Stimulated activated CD4-positive, alpha-beta T cell treated with anti-CD3 and anti-CD28 coated beads, Interleukin-12 subunit alpha, Interleukin-12 subunit beta, amount 100 ng/mL, for 48 hours (primary cell): ENCODE measurements around the gene NAB2.
"Not testable (repeated sequence)": the region's sequence is repeated elsewhere in the genome, so short reads cannot be mapped to it uniquely, and the experiment has no call there.

Experiments
- DNase-seq, 3 donors: peaks; one replicate each; pipeline ENCODE4 v3.0.0-alpha.2; 2020; ENCODE audit warnings: low read depth in 2 of 3, low spot score in 1 of 3

NAB2 gene

DNA sequence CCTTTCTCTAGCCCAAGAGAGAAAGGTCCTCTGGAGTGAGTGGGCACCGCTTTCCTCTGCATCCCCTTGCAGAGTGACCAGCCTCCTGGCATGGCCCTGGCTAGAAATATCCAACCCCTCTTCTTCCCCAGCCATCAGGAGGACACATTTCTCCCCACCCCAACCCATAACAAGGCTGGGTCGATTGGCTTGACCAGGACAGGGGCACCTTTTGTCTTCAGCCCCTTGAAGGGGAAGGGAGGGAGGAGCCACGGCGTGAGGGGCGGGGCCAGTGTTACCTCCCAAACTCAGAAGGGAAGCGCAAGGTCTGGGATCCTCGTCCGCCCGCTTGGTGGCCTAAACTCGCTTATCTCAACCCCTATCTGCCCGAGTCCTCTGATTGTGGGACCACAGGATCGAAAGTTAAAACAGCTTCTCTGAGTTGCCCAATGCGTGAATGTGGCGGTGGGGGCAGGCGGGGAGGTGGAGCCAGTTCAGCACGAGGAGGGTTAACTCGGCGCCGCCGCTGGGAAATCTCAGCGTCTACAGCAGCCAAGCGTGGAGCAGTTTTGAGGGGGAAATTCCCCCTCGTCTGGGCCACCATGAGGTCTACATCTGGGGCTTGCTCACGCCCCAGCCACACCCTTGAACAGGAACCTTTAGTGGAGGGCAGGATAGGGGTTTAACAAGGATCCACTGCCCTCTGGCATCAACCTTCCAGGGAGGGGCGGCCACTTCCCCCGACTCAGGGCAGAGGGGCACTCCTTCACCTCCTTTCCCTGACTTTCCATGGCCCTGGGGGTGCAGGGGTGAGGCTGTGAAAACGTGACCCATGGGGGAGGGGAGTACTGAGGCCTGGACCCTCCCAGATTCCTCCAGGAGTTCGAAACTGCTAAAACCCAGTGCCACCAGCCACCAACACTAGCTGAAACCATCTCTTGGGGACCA lies 21.5 kb downstream of the NAB2 start:
- peak; percentile 56 to 78 (median 69) for DNase-seq

GRCh38 chr12:57111031-57111734 lies 22.3 kb downstream of the NAB2 start, which contains the start of gene STAT6:
Gene STAT6 (minus strand): TSS chr12:57111362. CDS start chr12:57108278, 3,084 bp downstream.
- peak; percentile 64 to 77 (median 74) for DNase-seq

GRCh38 chr12:57112492-57113294 lies 23.8 kb downstream of the NAB2 start:
- peak in 1 of 3 donors; percentile 84 for DNase-seq

- DNase-seq, result no peak
Measured at GRCh38 chr12:57116580-57117281, 27.8 kb downstream of the NAB2 start.

DNA sequence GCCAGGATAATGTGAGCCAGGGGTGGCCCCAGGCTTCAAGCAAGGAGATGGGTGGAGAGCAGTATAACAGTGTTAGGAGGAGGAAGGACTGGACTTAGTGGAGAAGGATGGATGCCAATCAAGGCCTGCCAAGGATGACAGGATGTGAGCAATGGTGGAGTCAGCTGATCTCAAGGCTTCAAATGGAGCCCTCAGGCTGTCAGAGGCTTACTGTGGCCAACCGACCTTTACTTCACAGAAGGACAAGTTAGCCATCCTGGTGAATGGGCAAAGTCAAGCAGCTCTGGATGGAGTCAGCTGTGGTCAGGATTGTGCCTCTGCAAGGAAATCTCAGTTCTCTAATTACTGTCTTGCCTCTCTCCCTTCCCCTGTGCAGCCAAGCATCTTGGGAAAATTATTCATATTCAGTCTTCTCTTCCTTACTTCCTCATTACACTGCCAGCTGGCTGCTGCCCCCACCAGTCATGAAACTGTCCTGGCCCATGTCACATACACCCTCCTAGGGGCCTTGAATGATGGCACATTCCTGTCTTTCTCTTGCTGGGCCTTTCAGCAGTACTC lies 29.9 kb downstream of the NAB2 start:
- no peak for DNase-seq

GRCh38 chr12:57119294-57120085 lies 30.6 kb downstream of the NAB2 start:
- DNase-seq, result no peak

DNA sequence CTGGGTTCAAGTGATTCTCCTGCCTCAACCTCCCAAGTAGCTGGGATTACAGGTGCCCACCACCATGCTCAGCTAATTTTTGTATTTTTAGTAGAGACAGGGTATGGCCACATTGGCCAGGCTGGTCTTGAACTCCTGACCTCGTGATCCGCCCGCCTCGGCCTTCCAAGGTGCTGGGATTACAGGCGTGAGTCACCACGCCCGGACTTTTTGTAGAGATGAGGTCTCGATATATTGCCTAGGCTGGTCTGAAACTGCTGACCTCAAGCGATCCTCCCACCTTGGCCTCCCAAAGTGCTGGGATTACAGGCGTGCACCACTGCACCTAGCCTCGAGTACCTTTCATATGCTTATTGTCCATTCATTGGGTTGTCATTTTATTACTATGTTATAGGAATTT lies 31.8 kb downstream of the NAB2 start:
- DNase-seq, result not testable (repeated sequence)

- DNase-seq, result no peak
Measured at GRCh38 chr12:57123813-57124212, 34.9 kb downstream of the NAB2 start.

GRCh38 chr12:57124261-57124877 lies 35.5 kb downstream of the NAB2 start:
- DNase-seq, result peak; percentile 59 to 84 (median 61)

DNA sequence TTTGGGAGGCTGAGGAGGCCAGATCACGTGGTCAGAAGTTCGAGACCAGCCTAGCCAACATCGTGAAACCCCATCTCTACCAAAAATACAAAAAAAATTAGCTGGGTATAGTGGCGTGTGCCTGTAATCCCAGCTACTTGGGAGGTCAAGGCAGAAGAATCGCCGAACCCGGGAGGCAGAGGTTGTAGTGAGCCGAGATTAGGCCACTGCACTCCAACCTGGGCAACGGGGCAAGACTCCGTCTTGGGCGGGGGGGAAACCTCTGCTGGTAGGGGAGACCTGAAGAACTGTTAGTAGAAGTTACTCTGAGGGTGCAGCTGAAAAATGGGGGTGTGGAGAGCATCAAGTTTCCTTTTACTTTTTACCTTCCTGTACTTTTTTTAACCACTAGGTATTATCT lies 37.1 kb downstream of the NAB2 start:
- no peak for DNase-seq

GRCh38 chr12:57126561-57126960 lies 37.6 kb downstream of the NAB2 start:
- DNase-seq, result no peak

- peak in 2 of 3 donors; percentile 17 to 24 for DNase-seq
Measured at GRCh38 chr12:57127101-57127725, 38.3 kb downstream of the NAB2 start.

DNA sequence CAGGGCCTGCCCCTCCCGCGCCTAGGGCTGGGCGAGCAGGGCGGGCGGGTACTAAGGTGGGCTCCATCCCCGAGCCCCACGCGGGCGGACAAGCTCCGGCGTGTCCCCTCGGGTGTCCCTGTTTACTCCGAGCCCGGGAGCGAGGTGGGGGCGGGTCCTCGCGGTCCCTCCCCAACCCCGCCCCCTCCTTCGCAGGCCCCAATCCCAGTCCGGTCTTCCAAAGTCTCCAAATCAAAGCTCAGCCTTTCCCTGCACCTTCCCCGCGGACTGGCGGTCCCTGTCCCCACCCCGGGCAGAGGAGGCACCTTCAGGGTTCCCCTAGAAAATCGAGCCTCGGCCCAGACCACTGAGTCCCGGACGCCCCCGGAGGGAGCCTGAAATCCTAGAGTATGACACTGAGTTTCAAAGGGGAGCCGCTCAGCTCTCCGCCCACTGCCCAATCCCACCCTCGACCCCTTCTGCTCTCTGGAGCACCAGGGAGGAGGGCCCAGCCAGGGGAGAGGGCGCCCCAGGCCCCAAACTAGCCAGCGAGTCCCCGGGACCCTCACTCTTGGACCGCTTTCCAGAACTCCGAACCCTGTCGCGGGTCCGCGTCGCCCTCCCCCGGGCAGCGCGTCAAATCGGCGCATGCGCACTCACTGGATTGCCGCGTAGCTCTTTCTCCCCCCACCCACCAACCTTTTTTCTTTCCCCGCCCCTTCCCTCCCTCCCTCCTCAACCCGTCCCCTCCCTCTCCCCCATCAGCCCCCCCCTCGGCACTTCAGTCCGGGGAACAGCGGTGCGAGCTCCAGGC lies 39.0 kb downstream of the NAB2 start, which contains the start of gene LRP1:
TSS of gene LRP1 (plus strand) at position 758 of the 793 bp plus-strand sequence. CDS start 482 bp downstream, outside the sequence.
- peak; percentile 38 to 68 (median 55) for DNase-seq

DNA sequence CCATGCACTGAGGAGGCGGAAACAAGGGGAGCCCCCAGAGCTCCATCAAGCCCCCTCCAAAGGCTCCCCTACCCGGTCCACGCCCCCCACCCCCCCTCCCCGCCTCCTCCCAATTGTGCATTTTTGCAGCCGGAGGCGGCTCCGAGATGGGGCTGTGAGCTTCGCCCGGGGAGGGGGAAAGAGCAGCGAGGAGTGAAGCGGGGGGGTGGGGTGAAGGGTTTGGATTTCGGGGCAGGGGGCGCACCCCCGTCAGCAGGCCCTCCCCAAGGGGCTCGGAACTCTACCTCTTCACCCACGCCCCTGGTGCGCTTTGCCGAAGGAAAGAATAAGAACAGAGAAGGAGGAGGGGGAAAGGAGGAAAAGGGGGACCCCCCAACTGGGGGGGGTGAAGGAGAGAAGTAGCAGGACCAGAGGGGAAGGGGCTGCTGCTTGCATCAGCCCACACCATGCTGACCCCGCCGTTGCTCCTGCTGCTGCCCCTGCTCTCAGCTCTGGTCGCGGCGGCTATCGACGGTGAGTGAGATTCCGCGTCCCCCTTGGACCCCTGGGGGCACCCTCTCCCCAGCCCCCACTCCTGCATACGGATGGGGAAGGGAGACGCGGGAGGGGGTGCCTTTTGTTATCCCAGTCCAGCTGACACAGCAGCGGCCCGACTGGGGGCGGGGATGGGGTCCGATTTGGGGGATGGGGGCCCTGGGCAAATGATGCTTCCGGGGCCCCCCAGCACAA lies 39.8 kb downstream of the NAB2 start:
- DNase-seq, result no peak

- DNase-seq, result no peak
Measured at GRCh38 chr12:57129321-57129842, 40.5 kb downstream of the NAB2 start.

DNA sequence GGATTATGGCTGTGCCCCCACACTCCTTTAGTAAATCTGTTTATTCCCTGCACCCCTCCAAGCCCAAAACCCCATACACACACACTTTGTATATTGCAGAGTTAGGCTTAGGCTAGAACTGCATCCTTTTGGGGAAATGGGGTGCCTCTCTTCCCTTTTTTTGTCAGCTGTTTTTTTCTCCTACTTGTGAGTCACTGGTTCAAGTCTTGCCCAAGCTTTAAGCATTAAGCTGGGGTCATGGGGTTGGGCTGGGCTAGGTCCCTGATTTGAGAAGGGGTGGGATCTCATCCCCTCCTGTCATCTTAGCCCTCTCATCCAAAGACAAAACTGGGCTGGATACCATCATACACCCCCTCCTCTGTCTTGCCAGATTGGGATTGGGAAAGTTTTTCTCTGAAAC lies 41.0 kb downstream of the NAB2 start:
- DNase-seq, result no peak

GRCh38 chr12:57130941-57131340 lies 42.0 kb downstream of the NAB2 start:
- DNase-seq, result no peak
